ENCODE results near the gene UBA1.

Gene UBA1

GRCh38 chrX:47174846-47175587 is 18.6 kb upstream of the UBA1 start:
- no peak for DNase-seq (ENCODE audit: low spot score)
- Histone ChIP-seq H3K4me3 (no peak overlapping the region), H3K27ac (no peak overlapping the region)
- TF ChIP-seq CTCF (IDR thresholded peaks at IDR 0.05), result no peak

- no peak overlapping the region for H3K27ac ChIP-seq
- H3K4me3 ChIP-seq, result no peak overlapping the region
- no peak for DNase-seq (ENCODE audit: low spot score)
- TF ChIP-seq CTCF (IDR thresholded peaks at IDR 0.05), result no peak
These were observed 18.0 kb upstream of the UBA1 start for GRCh38 chrX:47175588-47175980.

- DNase-seq (ENCODE audit: low spot score), result no peak
- H3K27ac ChIP-seq, result no peak overlapping the region
- TF ChIP-seq CTCF (IDR thresholded peaks at IDR 0.05), result no peak
- H3K4me3 ChIP-seq, result no peak overlapping the region
These were observed 17.4 kb upstream of the UBA1 start for GRCh38 chrX:47176101-47176740.

- Histone ChIP-seq H3K27ac (no peak overlapping the region), H3K4me3 (no peak overlapping the region)
- no peak for DNase-seq (ENCODE audit: low spot score)
- no peak for TF ChIP-seq CTCF (IDR thresholded peaks at IDR 0.05)
These were observed 16.6 kb upstream of the UBA1 start for GRCh38 chrX:47177079-47177478.

GRCh38 chrX:47178337-47178736 is 15.3 kb upstream of the UBA1 start:
- Histone ChIP-seq H3K27ac (no peak overlapping the region), H3K4me3 (no peak overlapping the region)
- no peak for DNase-seq (ENCODE audit: low spot score)
- no peak for TF ChIP-seq CTCF (IDR thresholded peaks at IDR 0.05)

GRCh38 chrX:47179221-47179927 is 14.3 kb upstream of the UBA1 start:
- DNase-seq (ENCODE audit: low spot score), result no peak
- Histone ChIP-seq H3K4me3 (no peak overlapping the region), H3K27ac (peak overlapping the region in 1 of 2 donors; percentile 67)
- TF ChIP-seq CTCF (IDR thresholded peaks at IDR 0.05), result no peak

All from coronary artery (tissue), 2 donors.